Gastroesophageal sphincter (tissue), 4 donors: Measurements from ENCODE around the gene RASSF5. TPM values are rescaled to one million over a fixed set of nuclear protein-coding genes. Genes with fewer than 3 reads are reported as not detected.

Experiments used
- ATAC-seq: fragments of 150-250 bp; one replicate; pipeline ENCODE4 v1.9.1; 2016; ENCODE audit warnings: mild to moderate bottlenecking, moderate library complexity
- H3K27ac ChIP-seq, 4 donors: fragments of 200-600 bp; sonication (generic) in 3 of 4; 1 replicate in 3 of 4; 2 replicates in 1 of 4; pipeline ENCODE4 v1.5.1; 2016 to 2019
- H3K27me3 ChIP-seq: fragments of 200-600 bp; sonication (generic); one replicate; pipeline ENCODE4 v1.5.1; 2019
- H3K36me3 ChIP-seq, 2 donors: fragments of 200-600 bp; sonication (generic); one replicate each; pipeline ENCODE4 v1.5.1; 2019; ENCODE audit warnings: control low read depth in 1 of 2
- H3K4me1 ChIP-seq, 3 donors: fragments of 200-600 bp; sonication (generic); 1 replicate in 2 of 3; 2 replicates in 1 of 3; pipeline ENCODE4 v1.5.1; 2016 to 2019; ENCODE audit warnings: control low read depth in 2 of 3
- H3K4me3 ChIP-seq, 2 donors: fragments of 200-600 bp; sonication (generic); one replicate each; pipeline ENCODE4 v1.5.1; 2019; ENCODE audit warnings: mild to moderate bottlenecking in 1 of 2, moderate library complexity in 1 of 2
- H3K9me3 ChIP-seq, 3 donors: fragments of 200-600 bp; sonication (generic); one replicate each; pipeline ENCODE4 v1.5.1; 2017 to 2019; ENCODE audit warnings: control low read depth in 2 of 3
- EP300 ChIP-seq: sonication (generic); formaldehyde crosslinking; IDR thresholded peaks from one replicate; pipeline ENCODE4 v1.6.1; 2017; ENCODE audit warnings: antibody characterized with exemption, mild to moderate bottlenecking
- POLR2A ChIP-seq, 2 donors: fragments of 450-650 bp; IDR thresholded peaks; one replicate each; pipeline ENCODE4 v1.6.1; 2017; ENCODE audit warnings: antibody characterized with exemption in 2 of 2, mild to moderate bottlenecking in 2 of 2, moderate library complexity in 1 of 2
- POLR2AphosphoS5 ChIP-seq: sonication (generic); formaldehyde crosslinking; IDR thresholded peaks from one replicate; pipeline ENCODE4 v1.6.1; 2017; ENCODE audit warnings: antibody characterized with exemption
- WGBS, 2 donors: methylation state at CpG; one replicate each; pipeline ENCODE4 v1.1.5; 2018; ENCODE audit warnings: low coverage in 1 of 2; 5-methylcytosine and 5-hydroxymethylcytosine counted together
- total RNA-seq, 4 donors: library from RNA; depleted of rRNA; stranded (reverse); fragments of >200 nt; gene quantifications; one replicate each; pipeline ENCODE4 v1.1.0, GENCODE V29; 2016
- TF ChIP-seq, protein P1 (sequence below), 4 experiments: fragments of 200-600 bp in 2 of 4; fragments of 450-650 bp in 2 of 4; sonication (generic) in 1 of 4; IDR thresholded peaks; one replicate each; pipeline ENCODE4 v1.5.1; 2017 to 2019; ENCODE audit warnings: antibody characterized with exemption in 4 of 4, mild to moderate bottlenecking in 2 of 4, moderate library complexity in 2 of 4

Gene RASSF5
- total RNA-seq, 4 donors from 2014 or later: 6.2 to 23.3 (median 8.5) TPM

DNA sequence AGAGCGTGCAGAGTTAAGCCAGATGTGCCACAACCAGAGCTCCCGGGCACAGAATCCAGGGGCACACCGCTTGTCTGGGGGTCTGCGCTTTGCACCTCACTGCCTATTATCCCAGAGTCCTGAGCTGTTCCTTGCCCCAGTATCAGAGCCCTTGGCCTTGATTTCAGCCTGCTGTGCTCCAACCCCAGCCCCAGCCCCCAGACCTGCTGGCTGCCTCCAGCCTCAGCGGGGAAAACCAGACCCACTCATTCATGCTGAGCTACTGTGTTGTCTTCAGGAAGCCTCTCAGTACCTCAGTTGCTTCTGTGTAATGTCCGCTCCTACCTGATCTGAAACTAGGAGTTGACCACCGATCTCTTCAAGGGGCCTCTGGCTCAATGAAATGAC is 35.9 kb upstream of the RASSF5 start:
- WGBS, 2 donors: 88 to 90% methylated on average over 2 of the region's 7 CpGs
- Histone ChIP-seq H3K4me3 (peak overlapping the region in 1 of 2 donors; percentile 62), H3K27ac (peak overlapping the region in 1 of 4 donors; percentile 37), H3K36me3 (peaks cover 0 to 19% of the 10 kb centered on the region in 2 donors), H3K4me1 (peaks cover 0 to 38% (median 9%) of the 10 kb centered on the region in 3 donors), H3K27me3 (peaks cover 23% of the 10 kb centered on the region), H3K9me3 (no peaks in the 10 kb centered on the region)
- TF ChIP-seq POLR2A (IDR thresholded peaks at IDR 0.05): no peak
- TF ChIP-seq EP300: no peak
- ATAC-seq: no peak

DNA sequence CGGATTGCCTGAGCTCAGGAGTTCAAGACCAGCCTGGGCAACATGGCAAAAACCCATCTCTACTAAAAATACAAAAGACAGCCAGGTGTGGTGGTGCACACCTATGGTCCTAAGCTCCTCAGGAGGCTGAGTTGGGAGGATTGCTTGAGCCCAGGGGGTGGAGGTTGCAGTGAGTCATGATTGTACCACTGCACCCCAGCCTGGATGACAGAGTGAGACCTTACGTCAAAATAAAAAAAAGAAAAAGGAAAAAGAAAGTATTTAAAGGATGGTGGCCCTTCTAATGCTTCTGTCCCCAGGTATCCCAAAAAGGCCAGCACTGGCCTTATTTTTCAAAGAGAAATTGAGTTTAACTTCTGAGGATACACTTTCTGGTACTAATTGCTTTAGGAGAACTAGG is 35.3 kb upstream of the RASSF5 start:
- ATAC-seq: no peak
- H3K9me3 ChIP-seq: no peaks in the 10 kb centered on the region
- H3K4me1 ChIP-seq: peaks cover 0 to 38% (median 9%) of the 10 kb centered on the region in 3 donors
- peaks cover 23% of the 10 kb centered on the region for H3K27me3 ChIP-seq
- peaks cover 0 to 25% of the 10 kb centered on the region in 2 donors for H3K36me3 ChIP-seq
- WGBS, 2 donors: 71% methylated on average over 2 of the region's 2 CpGs; no CpG with 5 or more reads in 1 of the 2 donors
- H3K4me3 ChIP-seq: no peak overlapping the region
- no peak overlapping the region for H3K27ac ChIP-seq
- TF ChIP-seq, protein P1, sequence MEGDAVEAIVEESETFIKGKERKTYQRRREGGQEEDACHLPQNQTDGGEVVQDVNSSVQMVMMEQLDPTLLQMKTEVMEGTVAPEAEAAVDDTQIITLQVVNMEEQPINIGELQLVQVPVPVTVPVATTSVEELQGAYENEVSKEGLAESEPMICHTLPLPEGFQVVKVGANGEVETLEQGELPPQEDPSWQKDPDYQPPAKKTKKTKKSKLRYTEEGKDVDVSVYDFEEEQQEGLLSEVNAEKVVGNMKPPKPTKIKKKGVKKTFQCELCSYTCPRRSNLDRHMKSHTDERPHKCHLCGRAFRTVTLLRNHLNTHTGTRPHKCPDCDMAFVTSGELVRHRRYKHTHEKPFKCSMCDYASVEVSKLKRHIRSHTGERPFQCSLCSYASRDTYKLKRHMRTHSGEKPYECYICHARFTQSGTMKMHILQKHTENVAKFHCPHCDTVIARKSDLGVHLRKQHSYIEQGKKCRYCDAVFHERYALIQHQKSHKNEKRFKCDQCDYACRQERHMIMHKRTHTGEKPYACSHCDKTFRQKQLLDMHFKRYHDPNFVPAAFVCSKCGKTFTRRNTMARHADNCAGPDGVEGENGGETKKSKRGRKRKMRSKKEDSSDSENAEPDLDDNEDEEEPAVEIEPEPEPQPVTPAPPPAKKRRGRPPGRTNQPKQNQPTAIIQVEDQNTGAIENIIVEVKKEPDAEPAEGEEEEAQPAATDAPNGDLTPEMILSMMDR (IDR thresholded peaks at IDR 0.05): no peak
- TF ChIP-seq EP300 (no peak), POLR2A (IDR thresholded peaks at IDR 0.05) (no peak), POLR2AphosphoS5 (no peak)

DNA sequence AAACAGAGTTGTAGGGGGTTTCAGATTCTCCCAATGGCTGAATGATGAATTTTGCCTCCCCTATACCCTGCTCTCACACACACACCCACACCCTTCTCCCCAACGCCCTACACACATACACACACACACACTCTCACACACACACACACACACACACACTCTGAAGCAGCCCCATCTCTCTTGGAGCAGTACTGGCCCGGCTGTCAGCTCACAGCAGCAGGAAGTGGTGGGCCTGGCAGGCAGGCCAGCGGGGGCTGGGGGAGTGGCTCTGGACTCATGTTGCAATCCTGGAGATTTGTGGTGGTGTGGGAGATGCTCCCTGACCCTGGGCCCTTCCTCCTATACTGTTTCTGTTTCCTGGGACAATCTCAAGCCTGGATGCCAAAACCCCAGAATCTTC is 34.9 kb upstream of the RASSF5 start:
- no peaks in the 10 kb centered on the region for H3K9me3 ChIP-seq
- peaks cover 0 to 38% (median 9%) of the 10 kb centered on the region in 3 donors for H3K4me1 ChIP-seq
- H3K36me3 ChIP-seq: peaks cover 0 to 28% of the 10 kb centered on the region in 2 donors
- TF ChIP-seq POLR2AphosphoS5 (no peak), POLR2A (IDR thresholded peaks at IDR 0.05) (no peak), EP300 (no peak)
- TF ChIP-seq, protein P1 (IDR thresholded peaks at IDR 0.05): no peak
- 63% methylated on average over 1 of the region's 3 CpGs; no CpG with 5 or more reads in 1 of the 2 donors for WGBS, 2 donors
- no peak overlapping the region for H3K27ac ChIP-seq
- no peak overlapping the region for H3K4me3 ChIP-seq
- ATAC-seq: no peak
- H3K27me3 ChIP-seq: peaks cover 19% of the 10 kb centered on the region

DNA sequence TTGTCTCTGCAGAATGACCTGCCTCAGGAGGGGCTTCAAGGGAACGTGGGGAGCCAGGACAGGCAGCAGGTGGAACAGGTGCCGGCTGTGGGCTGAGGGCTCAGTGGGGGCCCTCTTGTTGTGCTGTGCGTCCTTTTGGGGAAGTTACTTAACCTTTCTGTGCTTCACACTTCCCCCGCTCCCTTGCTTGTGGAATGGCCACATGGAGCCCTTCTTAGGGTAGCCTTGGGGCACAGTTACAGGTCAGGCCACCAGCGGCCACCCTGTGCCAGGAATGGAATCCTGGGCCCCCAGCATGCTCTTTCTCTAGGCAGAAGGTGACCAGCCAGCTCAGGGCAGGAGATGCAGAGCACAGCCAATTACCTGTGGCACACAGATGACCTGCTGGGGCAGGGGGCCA is 34.4 kb upstream of the RASSF5 start:
- no peak for ATAC-seq
- WGBS, 2 donors: 0 to 67% methylated on average over 1 to 3 of the region's 5 CpGs
- H3K4me3 ChIP-seq: no peak overlapping the region
- H3K27ac ChIP-seq: no peak overlapping the region
- peaks cover 0 to 38% (median 9%) of the 10 kb centered on the region in 3 donors for H3K4me1 ChIP-seq
- H3K36me3 ChIP-seq: peaks cover 0 to 33% of the 10 kb centered on the region in 2 donors
- TF ChIP-seq EP300 (no peak), POLR2AphosphoS5 (no peak), POLR2A (IDR thresholded peaks at IDR 0.05) (no peak)
- TF ChIP-seq, protein P1 (IDR thresholded peaks at IDR 0.05): no peak
- H3K9me3 ChIP-seq: no peaks in the 10 kb centered on the region
- H3K27me3 ChIP-seq: peaks cover 14% of the 10 kb centered on the region

DNA sequence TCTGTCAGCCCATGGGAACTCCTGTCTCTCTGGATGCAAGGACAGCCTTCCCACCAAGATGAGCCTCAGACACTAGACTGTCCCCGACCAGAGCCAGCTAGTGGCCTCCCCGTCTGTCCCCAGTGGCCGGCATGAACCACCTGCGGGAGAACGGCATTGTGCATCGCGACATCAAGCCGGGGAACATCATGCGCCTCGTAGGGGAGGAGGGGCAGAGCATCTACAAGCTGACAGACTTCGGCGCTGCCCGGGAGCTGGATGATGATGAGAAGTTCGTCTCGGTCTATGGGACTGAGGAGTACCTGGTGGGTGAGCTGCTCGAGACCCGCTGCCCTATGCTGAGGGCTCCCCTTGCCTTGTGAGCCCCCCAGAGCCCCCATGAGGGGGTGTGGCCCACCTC is 31.3 kb upstream of the RASSF5 start:
- ATAC-seq: no peak
- H3K4me3 ChIP-seq: no peak overlapping the region
- H3K9me3 ChIP-seq: no peaks in the 10 kb centered on the region
- H3K36me3 ChIP-seq: peaks cover 0 to 41% of the 10 kb centered on the region in 2 donors
- WGBS, 2 donors: 87 to 98% methylated on average over 3 to 7 of the region's 17 CpGs
- no peaks in the 10 kb centered on the region for H3K27me3 ChIP-seq
- no peak overlapping the region for H3K27ac ChIP-seq
- H3K4me1 ChIP-seq: peaks cover 0 to 20% (median 5%) of the 10 kb centered on the region in 3 donors
- TF ChIP-seq, protein P1 (IDR thresholded peaks at IDR 0.05): no peak
- no peak for TF ChIP-seq POLR2A (IDR thresholded peaks at IDR 0.05)
- no peak for TF ChIP-seq EP300
- TF ChIP-seq POLR2AphosphoS5: no peak
